ENCODE measurements around the gene RASSF7. TPM values are rescaled to one million over a fixed set of nuclear protein-coding genes. Genes with fewer than 3 reads are reported as not detected.

Gene RASSF7
- total and polyA plus RNA-seq, 8 donors: 17.6 to 253 (median 29.5) TPM

GRCh38 chr11:579830-580601, 19.2 kb downstream of the RASSF7 start:
- no peak overlapping the region for H3K4me3 ChIP-seq
- peaks cover 0 to 12% (median 0%) of the 10 kb centered on the region in 3 donors for H3K36me3 ChIP-seq
- no peaks in the 10 kb centered on the region for H3K27me3 ChIP-seq
- ATAC-seq (peak; percentile 6 to 28 (median 20)), FAIRE-seq (no peak), DNase-seq (peak in 4 of 6 donors; percentile 41 to 70 (median 56))
- no peaks in the 10 kb centered on the region for H3K9me3 ChIP-seq
- peak overlapping the region in 3 of 4 donors; percentile 11 to 22 (median 18) for H3K27ac ChIP-seq
- 32% methylated on average over 20 of the region's 20 CpGs for WGBS, 2 donors
- intact Hi-C loops (cut with DNase I): no loop called here
- peaks cover 22 to 33% (median 28%) of the 10 kb centered on the region in 3 donors for H3K4me1 ChIP-seq
- TF ChIP-seq, protein P1, sequence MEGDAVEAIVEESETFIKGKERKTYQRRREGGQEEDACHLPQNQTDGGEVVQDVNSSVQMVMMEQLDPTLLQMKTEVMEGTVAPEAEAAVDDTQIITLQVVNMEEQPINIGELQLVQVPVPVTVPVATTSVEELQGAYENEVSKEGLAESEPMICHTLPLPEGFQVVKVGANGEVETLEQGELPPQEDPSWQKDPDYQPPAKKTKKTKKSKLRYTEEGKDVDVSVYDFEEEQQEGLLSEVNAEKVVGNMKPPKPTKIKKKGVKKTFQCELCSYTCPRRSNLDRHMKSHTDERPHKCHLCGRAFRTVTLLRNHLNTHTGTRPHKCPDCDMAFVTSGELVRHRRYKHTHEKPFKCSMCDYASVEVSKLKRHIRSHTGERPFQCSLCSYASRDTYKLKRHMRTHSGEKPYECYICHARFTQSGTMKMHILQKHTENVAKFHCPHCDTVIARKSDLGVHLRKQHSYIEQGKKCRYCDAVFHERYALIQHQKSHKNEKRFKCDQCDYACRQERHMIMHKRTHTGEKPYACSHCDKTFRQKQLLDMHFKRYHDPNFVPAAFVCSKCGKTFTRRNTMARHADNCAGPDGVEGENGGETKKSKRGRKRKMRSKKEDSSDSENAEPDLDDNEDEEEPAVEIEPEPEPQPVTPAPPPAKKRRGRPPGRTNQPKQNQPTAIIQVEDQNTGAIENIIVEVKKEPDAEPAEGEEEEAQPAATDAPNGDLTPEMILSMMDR (IDR thresholded peaks at IDR 0.05): no peak

- peaks cover 0 to 12% (median 4%) of the 10 kb centered on the region in 3 donors for H3K36me3 ChIP-seq
- ATAC-seq (no peak), DNase-seq (peak in 1 of 6 donors; percentile 49)
Measured at GRCh38 chr11:581342-581741, 20.6 kb downstream of the RASSF7 start.

DNA sequence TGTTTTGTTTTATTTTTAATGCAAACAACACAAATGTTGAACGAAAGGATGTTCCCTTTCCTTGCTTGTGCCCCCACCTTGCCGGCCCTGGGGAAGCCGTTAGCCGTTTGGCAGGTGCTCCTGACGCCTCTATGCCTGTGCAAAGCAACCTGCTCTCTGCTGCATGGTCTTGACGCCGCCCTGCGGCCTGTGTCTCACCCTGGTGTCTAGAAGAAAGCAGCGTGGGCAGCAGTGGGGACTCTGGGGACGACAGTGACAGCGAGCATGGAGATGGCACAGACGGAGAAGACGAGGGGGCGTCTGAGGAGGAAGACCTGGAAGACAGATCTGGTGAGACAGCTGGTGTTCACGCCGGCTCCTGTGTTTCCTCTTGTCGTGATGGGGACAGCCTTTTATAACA, 21.0 kb downstream of the RASSF7 start:
- WGBS, 2 donors: 76 to 82% methylated on average over 17 of the region's 17 CpGs
- intact Hi-C loops (cut with DNase I): no loop called here
- DNase-seq: peak in 1 of 6 donors; percentile 58
- no peak for ATAC-seq
- Histone ChIP-seq H3K27ac (no peak overlapping the region), H3K36me3 (peaks cover 0 to 12% (median 5%) of the 10 kb centered on the region in 3 donors), H3K4me1 (peaks cover 22 to 33% (median 28%) of the 10 kb centered on the region in 3 donors), H3K4me3 (no peak overlapping the region), H3K27me3 (no peaks in the 10 kb centered on the region), H3K9me3 (no peaks in the 10 kb centered on the region)
- FAIRE-seq: no peak
- TF ChIP-seq, protein P1 (IDR thresholded peaks at IDR 0.05): no peak

More at GRCh38 chr11:581342-581741, 20.6 kb downstream of the RASSF7 start:
- FAIRE-seq: no peak
- Histone ChIP-seq H3K4me3 (no peak overlapping the region), H3K4me1 (peaks cover 22 to 33% (median 28%) of the 10 kb centered on the region in 3 donors), H3K27ac (no peak overlapping the region), H3K9me3 (no peaks in the 10 kb centered on the region), H3K27me3 (no peaks in the 10 kb centered on the region)
- TF ChIP-seq, protein P1 (IDR thresholded peaks at IDR 0.05): no peak
- intact Hi-C loops (cut with DNase I): no loop called here
- WGBS, 2 donors: 79 to 84% methylated on average over 14 of the region's 14 CpGs

GRCh38 chr11:584287-584686, 23.5 kb downstream of the RASSF7 start:
- TF ChIP-seq, protein P1 (IDR thresholded peaks at IDR 0.05): no peak

More at GRCh38 chr11:584287-584686, 23.5 kb downstream of the RASSF7 start:
- Histone ChIP-seq H3K4me3 (no peak overlapping the region), H3K4me1 (peaks cover 7 to 14% (median 11%) of the 10 kb centered on the region in 3 donors), H3K27ac (no peak overlapping the region), H3K36me3 (peaks cover 0 to 21% (median 12%) of the 10 kb centered on the region in 3 donors), H3K9me3 (no peaks in the 10 kb centered on the region), H3K27me3 (no peaks in the 10 kb centered on the region)
- FAIRE-seq (no peak), ATAC-seq (no peak), DNase-seq (peak in 1 of 6 donors; percentile 60)
- intact Hi-C loops (cut with DNase I): no loop called here
- WGBS, 2 donors: 88 to 90% methylated on average over 10 of the region's 10 CpGs
